K562 (cell line): ENCODE measurements around the gene SRSF9. TPM values are rescaled to one million over a fixed set of nuclear protein-coding genes. Genes with fewer than 3 reads are reported as not detected.
A peak's percentile ranks its signal among the peaks of the same experiment; 100 is the strongest.

Experiments used
- C11orf30 ChIP-seq: fragments of 450-650 bp; IDR thresholded peaks from 2 replicates; pipeline ENCODE4 v1.6.1; 2016; ENCODE audit warnings: low read depth, mild to moderate bottlenecking
- CCNT2 ChIP-seq: IDR thresholded peaks from 2 replicates; pipeline ENCODE4 v1.6.1; 2011; ENCODE audit warnings: borderline replicate concordance, low read depth, mild to moderate bottlenecking, moderate library complexity, mixed read lengths, low read length; ENCODE audit not compliant: insufficient read length; ENCODE audit errors: extremely low read depth
- FOSL1 ChIP-seq: fragments of 200-800 bp; sonication (Bioruptor generic); conservative IDR thresholded peaks from 2 replicates; pipeline ENCODE4 v1.6.1; 2016; ENCODE audit warnings: missing genetic modification characterization, missing compliant biosample characterization
- HDAC2 ChIP-seq: fragments of 450-650 bp; IDR thresholded peaks from 2 replicates; pipeline ENCODE4 v1.6.1; 2016; ENCODE audit warnings: mild to moderate bottlenecking
- JUNB ChIP-seq: fragments of 450-650 bp; formaldehyde crosslinking; conservative IDR thresholded peaks from 2 replicates; pipeline ENCODE4 v1.4.0; 2020; ENCODE audit warnings: mild to moderate bottlenecking
- MIER1 ChIP-seq: fragments of 450-650 bp; IDR thresholded peaks from 2 replicates; pipeline ENCODE4 v1.6.1; 2016; ENCODE audit warnings: antibody characterized with exemption, mild to moderate bottlenecking, low read depth
- NRF1 ChIP-seq, 2 experiments: fragments of 450-650 bp; IDR thresholded peaks in 1 of 2; conservative IDR thresholded peaks in 1 of 2; 2 replicates each; pipeline ENCODE4 v1.6.1; 2014; ENCODE audit warnings: mild to moderate bottlenecking in 2 of 2
- OTX1 ChIP-seq: fragments of 450-650 bp; formaldehyde crosslinking; IDR thresholded peaks from 2 replicates; pipeline ENCODE4 v1.4.0; 2022; ENCODE audit warnings: mild to moderate bottlenecking
- TOE1 ChIP-seq, 2 experiments: fragments of 450-650 bp in 1 of 2; sonication (generic) in 1 of 2; formaldehyde crosslinking in 1 of 2; IDR thresholded peaks; 2 replicates each; pipeline versions ENCODE4 v1.7.1 to v1.8.0; 2016 to 2022; ENCODE audit warnings: borderline replicate concordance in 2 of 2, mild to moderate bottlenecking in 2 of 2, antibody characterized with exemption in 1 of 2, inconsistent platforms in 1 of 2, low read depth in 1 of 2, missing genetic modification reagents in 1 of 2, moderate library complexity in 1 of 2
- XRCC3 ChIP-seq: fragments of 450-650 bp; IDR thresholded peaks from 2 replicates; pipeline ENCODE4 v1.6.1; 2017; ENCODE audit warnings: mild to moderate bottlenecking, moderate library complexity
- ZNF274 ChIP-seq: IDR thresholded peaks from 2 replicates; pipeline ENCODE4 v1.6.1; 2011; ENCODE audit warnings: low read depth, mild to moderate bottlenecking, low read length, moderate library complexity, borderline replicate concordance
- polyA plus RNA-seq, 8 experiments: library from polyadenylated mRNA; depleted of rRNA in 4 of 8; stranded (reverse) in 5 of 8; unstranded in 3 of 8; fragments of >200 nt; fragmentation: Nextera tagmentation in 2 of 8; fragmentation: Illumina TruSeq in 1 of 8; extraction: Ambion mirVana in 2 of 8; extraction: Trizol in 1 of 8; gene quantifications; 2 replicates each; pipeline versions ENCODE4 v1.2.1 to v1.2.3, GENCODE V29; 2011 to 2014; ENCODE audit warnings: inconsistent platforms in 1 of 8, missing spikeins in 1 of 8
- total RNA-seq, 7 experiments: library from RNA; depleted of rRNA in 6 of 7; stranded (reverse); fragments of >200 nt in 6 of 7; fragmentation: Illumina TruSeq in 2 of 7; extraction: Trizol in 2 of 7; gene quantifications; 2 replicates each; pipeline versions ENCODE4 v1.2.1 to v1.2.3, GENCODE V29; 2011 to 2021; ENCODE audit warnings: low replicate concordance in 1 of 7
- TF ChIP-seq, protein P1 (sequence below), 2 experiments: fragments of 450-650 bp; IDR thresholded peaks; 2 replicates each; pipeline ENCODE4 v1.6.1; 2018; ENCODE audit warnings: mild to moderate bottlenecking in 2 of 2, low read depth in 1 of 2; ENCODE audit not compliant: partially characterized antibody in 2 of 2
- TF ChIP-seq, protein P2 (sequence below): fragments of 450-650 bp; IDR thresholded peaks from 2 replicates; pipeline ENCODE4 v1.6.1; 2016; ENCODE audit warnings: mild to moderate bottlenecking
- TF ChIP-seq, protein P3 (sequence below): fragments of 450-650 bp; IDR thresholded peaks from 2 replicates; pipeline ENCODE4 v1.6.1; 2016
- TF ChIP-seq, protein P4 (sequence below): sonication (generic); formaldehyde crosslinking; IDR thresholded peaks from 2 replicates; pipeline ENCODE4 v1.8.1; 2023; ENCODE audit warnings: mild to moderate bottlenecking, missing genetic modification reagents

The SRSF9 gene
- total and polyA plus RNA-seq, 9 of the 15 experiments (the other 6 are each of a cell fraction or from before 2014, with no cell fraction given): 40.3 to 291 (median 230) TPM

DNA sequence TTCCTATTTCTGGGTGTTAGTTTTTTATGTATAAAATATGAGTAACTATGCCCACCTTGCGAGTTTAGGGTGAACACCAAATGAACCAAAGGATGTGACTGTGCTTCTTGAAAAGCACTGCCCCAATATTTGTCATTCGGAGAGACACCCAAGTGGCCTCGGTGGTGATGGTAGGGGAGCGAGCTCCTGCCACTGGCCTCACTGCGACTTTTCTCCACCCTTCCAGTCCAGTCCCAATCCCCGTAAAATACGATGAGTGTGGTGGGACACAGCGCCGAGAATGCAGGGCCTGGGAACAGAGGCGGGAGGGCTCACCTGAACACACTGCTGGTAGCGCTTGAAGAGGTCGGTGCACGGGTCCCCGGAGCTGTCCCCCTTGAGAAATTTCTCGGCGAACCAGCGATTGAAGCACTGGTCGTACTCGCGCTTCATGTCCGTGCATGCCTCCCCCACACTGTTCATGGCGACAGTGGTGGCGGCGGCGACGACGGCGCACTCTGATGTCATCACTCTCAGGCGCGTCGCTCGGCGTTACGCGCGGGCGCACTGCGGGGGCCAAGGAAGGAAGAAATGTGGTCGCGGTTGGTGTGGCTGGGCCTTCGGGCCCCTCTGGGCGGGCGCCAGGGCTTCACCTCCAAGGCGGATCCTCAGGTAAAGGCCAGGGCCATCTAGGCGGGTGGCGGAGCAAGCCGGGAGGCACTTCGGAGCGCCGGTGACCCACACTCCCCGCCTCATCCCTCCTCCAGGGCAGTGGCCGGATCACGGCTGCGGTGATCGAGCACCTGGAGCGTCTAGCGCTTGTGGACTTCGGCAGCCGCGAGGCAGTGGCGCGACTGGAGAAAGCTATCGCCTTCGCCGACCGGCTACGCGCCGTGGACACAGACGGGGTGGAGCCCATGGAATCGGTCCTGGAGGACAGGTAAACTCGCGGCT, 23.4 kb downstream of the SRSF9 start, which contains the start of the genes GATC and TRIAP1 (continued):
- no peak for TF ChIP-seq JUNB (CRISPR knock-in tag)
- 0 out of 2 replicates have a peak, but pooled peaks have one; percentile 19 for TF ChIP-seq ZNF274
- no peak for TF ChIP-seq XRCC3
- TF ChIP-seq HDAC2: peak; percentile 88
- TF ChIP-seq, protein P1, sequence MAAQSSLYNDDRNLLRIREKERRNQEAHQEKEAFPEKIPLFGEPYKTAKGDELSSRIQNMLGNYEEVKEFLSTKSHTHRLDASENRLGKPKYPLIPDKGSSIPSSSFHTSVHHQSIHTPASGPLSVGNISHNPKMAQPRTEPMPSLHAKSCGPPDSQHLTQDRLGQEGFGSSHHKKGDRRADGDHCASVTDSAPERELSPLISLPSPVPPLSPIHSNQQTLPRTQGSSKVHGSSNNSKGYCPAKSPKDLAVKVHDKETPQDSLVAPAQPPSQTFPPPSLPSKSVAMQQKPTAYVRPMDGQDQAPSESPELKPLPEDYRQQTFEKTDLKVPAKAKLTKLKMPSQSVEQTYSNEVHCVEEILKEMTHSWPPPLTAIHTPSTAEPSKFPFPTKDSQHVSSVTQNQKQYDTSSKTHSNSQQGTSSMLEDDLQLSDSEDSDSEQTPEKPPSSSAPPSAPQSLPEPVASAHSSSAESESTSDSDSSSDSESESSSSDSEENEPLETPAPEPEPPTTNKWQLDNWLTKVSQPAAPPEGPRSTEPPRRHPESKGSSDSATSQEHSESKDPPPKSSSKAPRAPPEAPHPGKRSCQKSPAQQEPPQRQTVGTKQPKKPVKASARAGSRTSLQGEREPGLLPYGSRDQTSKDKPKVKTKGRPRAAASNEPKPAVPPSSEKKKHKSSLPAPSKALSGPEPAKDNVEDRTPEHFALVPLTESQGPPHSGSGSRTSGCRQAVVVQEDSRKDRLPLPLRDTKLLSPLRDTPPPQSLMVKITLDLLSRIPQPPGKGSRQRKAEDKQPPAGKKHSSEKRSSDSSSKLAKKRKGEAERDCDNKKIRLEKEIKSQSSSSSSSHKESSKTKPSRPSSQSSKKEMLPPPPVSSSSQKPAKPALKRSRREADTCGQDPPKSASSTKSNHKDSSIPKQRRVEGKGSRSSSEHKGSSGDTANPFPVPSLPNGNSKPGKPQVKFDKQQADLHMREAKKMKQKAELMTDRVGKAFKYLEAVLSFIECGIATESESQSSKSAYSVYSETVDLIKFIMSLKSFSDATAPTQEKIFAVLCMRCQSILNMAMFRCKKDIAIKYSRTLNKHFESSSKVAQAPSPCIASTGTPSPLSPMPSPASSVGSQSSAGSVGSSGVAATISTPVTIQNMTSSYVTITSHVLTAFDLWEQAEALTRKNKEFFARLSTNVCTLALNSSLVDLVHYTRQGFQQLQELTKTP (IDR thresholded peaks at IDR 0.05; ENCODE audit: low read depth in 1 of 2, partially characterized antibody in 2 of 2): peak in 1 of 2 experiments; percentile 82
- TF ChIP-seq, protein P2, sequence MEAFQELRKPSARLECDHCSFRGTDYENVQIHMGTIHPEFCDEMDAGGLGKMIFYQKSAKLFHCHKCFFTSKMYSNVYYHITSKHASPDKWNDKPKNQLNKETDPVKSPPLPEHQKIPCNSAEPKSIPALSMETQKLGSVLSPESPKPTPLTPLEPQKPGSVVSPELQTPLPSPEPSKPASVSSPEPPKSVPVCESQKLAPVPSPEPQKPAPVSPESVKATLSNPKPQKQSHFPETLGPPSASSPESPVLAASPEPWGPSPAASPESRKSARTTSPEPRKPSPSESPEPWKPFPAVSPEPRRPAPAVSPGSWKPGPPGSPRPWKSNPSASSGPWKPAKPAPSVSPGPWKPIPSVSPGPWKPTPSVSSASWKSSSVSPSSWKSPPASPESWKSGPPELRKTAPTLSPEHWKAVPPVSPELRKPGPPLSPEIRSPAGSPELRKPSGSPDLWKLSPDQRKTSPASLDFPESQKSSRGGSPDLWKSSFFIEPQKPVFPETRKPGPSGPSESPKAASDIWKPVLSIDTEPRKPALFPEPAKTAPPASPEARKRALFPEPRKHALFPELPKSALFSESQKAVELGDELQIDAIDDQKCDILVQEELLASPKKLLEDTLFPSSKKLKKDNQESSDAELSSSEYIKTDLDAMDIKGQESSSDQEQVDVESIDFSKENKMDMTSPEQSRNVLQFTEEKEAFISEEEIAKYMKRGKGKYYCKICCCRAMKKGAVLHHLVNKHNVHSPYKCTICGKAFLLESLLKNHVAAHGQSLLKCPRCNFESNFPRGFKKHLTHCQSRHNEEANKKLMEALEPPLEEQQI: peak; percentile 68; the same call in 1 of the 2 replicates
- TF ChIP-seq C11orf30: peak; percentile 100
- no peak for TF ChIP-seq MIER1
- TF ChIP-seq, protein P3, sequence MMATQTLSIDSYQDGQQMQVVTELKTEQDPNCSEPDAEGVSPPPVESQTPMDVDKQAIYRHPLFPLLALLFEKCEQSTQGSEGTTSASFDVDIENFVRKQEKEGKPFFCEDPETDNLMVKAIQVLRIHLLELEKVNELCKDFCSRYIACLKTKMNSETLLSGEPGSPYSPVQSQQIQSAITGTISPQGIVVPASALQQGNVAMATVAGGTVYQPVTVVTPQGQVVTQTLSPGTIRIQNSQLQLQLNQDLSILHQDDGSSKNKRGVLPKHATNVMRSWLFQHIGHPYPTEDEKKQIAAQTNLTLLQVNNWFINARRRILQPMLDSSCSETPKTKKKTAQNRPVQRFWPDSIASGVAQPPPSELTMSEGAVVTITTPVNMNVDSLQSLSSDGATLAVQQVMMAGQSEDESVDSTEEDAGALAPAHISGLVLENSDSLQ: no peak
- TF ChIP-seq NRF1 (conservative IDR thresholded peaks at IDR 0.05 in 1 of 2, IDR thresholded peaks at IDR 0.05 in 1 of 2): peak; percentile 69 to 75
- no peak for TF ChIP-seq OTX1 (CRISPR knock-in tag)
- peak; percentile 35; the same call in 1 of the 2 replicates for TF ChIP-seq FOSL1 (tag)
- peak; percentile 77 for TF ChIP-seq TOE1 (IDR thresholded peaks at IDR 0.05; ENCODE audit: borderline replicate concordance)
- TF ChIP-seq TOE1 (CRISPR knock-in tag; IDR thresholded peaks at IDR 0.05; ENCODE audit: borderline replicate concordance, low read depth): 0 out of 2 replicates have a peak, but pooled peaks have one; percentile 12
- TF ChIP-seq, protein P4, sequence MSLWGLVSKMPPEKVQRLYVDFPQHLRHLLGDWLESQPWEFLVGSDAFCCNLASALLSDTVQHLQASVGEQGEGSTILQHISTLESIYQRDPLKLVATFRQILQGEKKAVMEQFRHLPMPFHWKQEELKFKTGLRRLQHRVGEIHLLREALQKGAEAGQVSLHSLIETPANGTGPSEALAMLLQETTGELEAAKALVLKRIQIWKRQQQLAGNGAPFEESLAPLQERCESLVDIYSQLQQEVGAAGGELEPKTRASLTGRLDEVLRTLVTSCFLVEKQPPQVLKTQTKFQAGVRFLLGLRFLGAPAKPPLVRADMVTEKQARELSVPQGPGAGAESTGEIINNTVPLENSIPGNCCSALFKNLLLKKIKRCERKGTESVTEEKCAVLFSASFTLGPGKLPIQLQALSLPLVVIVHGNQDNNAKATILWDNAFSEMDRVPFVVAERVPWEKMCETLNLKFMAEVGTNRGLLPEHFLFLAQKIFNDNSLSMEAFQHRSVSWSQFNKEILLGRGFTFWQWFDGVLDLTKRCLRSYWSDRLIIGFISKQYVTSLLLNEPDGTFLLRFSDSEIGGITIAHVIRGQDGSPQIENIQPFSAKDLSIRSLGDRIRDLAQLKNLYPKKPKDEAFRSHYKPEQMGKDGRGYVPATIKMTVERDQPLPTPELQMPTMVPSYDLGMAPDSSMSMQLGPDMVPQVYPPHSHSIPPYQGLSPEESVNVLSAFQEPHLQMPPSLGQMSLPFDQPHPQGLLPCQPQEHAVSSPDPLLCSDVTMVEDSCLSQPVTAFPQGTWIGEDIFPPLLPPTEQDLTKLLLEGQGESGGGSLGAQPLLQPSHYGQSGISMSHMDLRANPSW (CRISPR knock-in tag): no peak
- no peak for TF ChIP-seq CCNT2
